ENCODE results near the gene CHPF2. TPM values are rescaled to one million over a fixed set of nuclear protein-coding genes. Genes with fewer than 3 reads are reported as not detected.

CHPF2 gene
- polyA plus RNA-seq, 1 donor (not counting 4 experiments of a cell fraction or from before 2014, with no cell fraction given): 16.2 TPM

DNA sequence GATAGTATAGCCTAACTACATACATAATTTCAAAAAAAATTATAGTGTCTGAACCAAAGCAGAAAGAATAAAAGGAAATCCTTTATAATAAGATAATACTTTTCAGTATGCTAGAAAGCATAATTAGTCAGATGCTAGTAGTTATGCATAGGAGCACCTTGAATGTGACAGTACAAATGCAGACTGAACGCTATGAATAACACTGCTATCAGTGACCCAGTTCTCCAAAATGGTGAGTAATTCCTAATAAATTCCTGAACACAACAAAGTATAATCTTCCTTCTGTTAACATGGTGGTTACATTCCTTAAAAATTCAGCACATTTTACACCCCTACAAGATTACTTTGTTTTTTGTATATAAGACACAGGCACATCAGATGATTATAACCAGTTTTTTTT, 1.2 kb upstream of the CHPF2 start:
- Histone ChIP-seq H3K4me2 (ENCODE audit: control insufficient read depth, extremely low read depth, insufficient read depth, low read depth, low read length) (no peak overlapping the region), H3K4me3 (ENCODE audit: control insufficient read depth in 2 of 3, extremely low read depth in 1 of 3, insufficient read depth in 2 of 3, low read depth in 1 of 3, low read length in 3 of 3) (no peak overlapping the region), H3K79me2 (ENCODE audit: control insufficient read depth, insufficient read depth, low read length) (peaks cover 45% of the 10 kb centered on the region), H3K9ac (ENCODE audit: control insufficient read depth, extremely low read depth, insufficient read depth, low read length) (no peak overlapping the region), H3K9me3 (ENCODE audit: control insufficient read depth, low read depth, low read length) (no peaks in the 10 kb centered on the region), H3K9me1 (ENCODE audit: control insufficient read depth, extremely low read depth, insufficient read depth, low read length) (no peaks in the 10 kb centered on the region), H3K36me3 (ENCODE audit: control insufficient read depth in 2 of 2, extremely low read depth in 1 of 2, insufficient read depth in 2 of 2, low read length in 2 of 2) (peaks cover 8 to 12% of the 10 kb centered on the region in 2 experiments), H4K20me1 (ENCODE audit: control insufficient read depth, extremely low read depth, insufficient read depth, low read length) (peaks cover 4% of the 10 kb centered on the region), H3K4me1 (ENCODE audit: control insufficient read depth, extremely low read depth, insufficient read depth, low read length) (peaks cover 26% of the 10 kb centered on the region), H3K27me3 (ENCODE audit: control insufficient read depth, extremely low read depth, insufficient read depth, low read length) (no peaks in the 10 kb centered on the region), H3K27ac (ENCODE audit: control insufficient read depth, insufficient read depth, low read length) (no peak overlapping the region), H2AFZ (ENCODE audit: control insufficient read depth, low read length) (no peak overlapping the region)
- no peak for FAIRE-seq
- no peak for TF ChIP-seq CTCF (optimal IDR thresholded peaks at IDR 0.05 in 1 of 3, IDR thresholded peaks at IDR 0.05 in 1 of 3, conservative IDR thresholded peaks at IDR 0.05 in 1 of 3; ENCODE audit: extremely low read depth in 1 of 3, insufficient read depth in 2 of 3, low read length in 3 of 3)
- TF ChIP-seq EZH2 (IDR thresholded peaks at IDR 0.05; ENCODE audit: low read length): no peak
- dilution Hi-C loops (cut with MboI; ENCODE audit: extremely low pct_ligation_motif_present, low sequenced_read_pairs): no loop called here
- no peak for DNase-seq (ENCODE audit: low read depth, low spot score)

DNA sequence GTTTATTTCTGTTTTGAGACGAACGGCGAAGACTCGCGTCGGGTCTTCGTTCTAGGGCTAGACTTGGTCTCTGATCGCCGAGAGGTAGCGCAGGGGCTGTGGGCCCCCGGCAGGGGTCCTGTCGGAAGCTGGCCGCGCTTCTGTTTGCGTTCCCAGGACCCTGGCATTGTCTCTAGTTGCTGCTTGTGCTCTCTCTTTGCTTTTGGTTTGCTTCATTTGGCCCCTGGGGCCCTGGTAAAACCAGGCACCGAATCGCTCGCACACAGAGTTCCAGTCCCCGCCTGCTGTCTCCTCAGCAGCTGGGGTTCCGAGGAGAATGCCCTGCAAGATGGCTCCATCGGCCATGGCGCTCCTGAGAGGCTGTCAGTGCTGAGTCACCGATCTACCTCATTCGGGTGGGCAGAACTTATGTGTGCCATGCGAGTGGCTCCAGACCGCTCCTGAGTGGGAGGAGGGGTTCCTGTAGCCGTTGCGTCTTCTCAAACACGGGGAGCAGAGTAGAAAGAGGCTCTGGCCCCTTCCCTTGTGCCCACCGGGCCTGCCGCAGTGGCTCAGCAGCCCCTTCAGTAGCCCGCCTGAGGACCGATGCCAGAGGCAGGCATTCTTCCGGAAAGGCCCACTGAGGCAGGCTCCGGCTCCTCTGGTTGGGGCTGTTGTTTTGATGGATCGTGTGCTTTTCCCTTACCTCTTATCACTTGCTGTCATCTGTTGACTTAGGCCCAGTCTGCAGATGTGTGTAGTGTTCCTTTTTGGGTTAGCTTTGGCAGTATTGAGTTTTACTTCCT, 826 bp downstream of the CHPF2 start:
- peak; percentile 26 for FAIRE-seq
- no peak for DNase-seq (ENCODE audit: low read depth, low spot score)
- Histone ChIP-seq H3K4me3 (ENCODE audit: control insufficient read depth in 2 of 3, extremely low read depth in 1 of 3, insufficient read depth in 2 of 3, low read depth in 1 of 3, low read length in 3 of 3) (peak overlapping the region; percentile 81 to 98 (median 94)), H2AFZ (ENCODE audit: control insufficient read depth, low read length) (peak overlapping the region; percentile 56), H3K4me1 (ENCODE audit: control insufficient read depth, extremely low read depth, insufficient read depth, low read length) (peaks cover 19% of the 10 kb centered on the region), H3K9me3 (ENCODE audit: control insufficient read depth, low read depth, low read length) (no peaks in the 10 kb centered on the region), H3K4me2 (ENCODE audit: control insufficient read depth, extremely low read depth, insufficient read depth, low read depth, low read length) (peak overlapping the region; percentile 94), H3K27ac (ENCODE audit: control insufficient read depth, insufficient read depth, low read length) (peak overlapping the region; percentile 68), H3K79me2 (ENCODE audit: control insufficient read depth, insufficient read depth, low read length) (peaks cover 48% of the 10 kb centered on the region), H3K27me3 (ENCODE audit: control insufficient read depth, extremely low read depth, insufficient read depth, low read length) (no peaks in the 10 kb centered on the region), H3K9ac (ENCODE audit: control insufficient read depth, extremely low read depth, insufficient read depth, low read length) (peak overlapping the region; percentile 85), H4K20me1 (ENCODE audit: control insufficient read depth, extremely low read depth, insufficient read depth, low read length) (peaks cover 8% of the 10 kb centered on the region), H3K9me1 (ENCODE audit: control insufficient read depth, extremely low read depth, insufficient read depth, low read length) (no peaks in the 10 kb centered on the region), H3K36me3 (ENCODE audit: control insufficient read depth in 2 of 2, extremely low read depth in 1 of 2, insufficient read depth in 2 of 2, low read length in 2 of 2) (peaks cover 18 to 29% of the 10 kb centered on the region in 2 experiments)
- dilution Hi-C loops (cut with MboI; ENCODE audit: extremely low pct_ligation_motif_present, low sequenced_read_pairs): no loop called here
- TF ChIP-seq EZH2 (IDR thresholded peaks at IDR 0.05; ENCODE audit: low read length) (no peak), CTCF (optimal IDR thresholded peaks at IDR 0.05 in 1 of 3, IDR thresholded peaks at IDR 0.05 in 1 of 3, conservative IDR thresholded peaks at IDR 0.05 in 1 of 3; ENCODE audit: extremely low read depth in 1 of 3, insufficient read depth in 2 of 3, low read length in 3 of 3) (no peak)
